ENCODE results near the gene ZBTB7B.

DNA sequence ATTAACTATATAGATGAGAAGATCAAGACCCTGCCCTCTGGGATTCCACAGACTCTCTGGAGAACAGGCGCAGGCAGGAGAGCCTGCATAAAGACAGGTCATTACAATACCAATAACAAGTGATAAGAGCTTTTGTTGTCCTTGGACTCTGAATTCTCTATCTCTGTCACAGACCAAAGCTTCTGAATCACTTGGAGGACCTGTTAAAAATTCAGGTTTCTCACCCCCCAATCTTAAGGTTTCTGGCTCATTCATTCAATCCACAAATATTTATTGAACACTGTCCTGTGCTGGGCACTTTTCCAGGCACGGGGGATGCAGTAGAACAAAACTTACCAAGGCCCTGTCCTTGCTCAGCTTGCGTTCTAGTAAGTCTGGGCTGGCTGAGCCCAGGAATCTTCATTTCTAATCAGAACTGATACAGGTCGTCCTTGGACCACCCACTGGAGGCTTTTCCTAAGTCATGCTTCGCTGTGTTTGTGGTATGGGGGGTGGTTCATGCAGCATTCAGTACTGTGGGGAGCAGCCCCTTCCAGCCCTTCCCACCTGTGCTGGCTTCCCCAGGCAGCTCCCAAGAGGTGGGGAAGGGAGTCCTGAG lies 62.3 kb downstream of the ZBTB7B start:
- TF ChIP-seq, protein P1, sequence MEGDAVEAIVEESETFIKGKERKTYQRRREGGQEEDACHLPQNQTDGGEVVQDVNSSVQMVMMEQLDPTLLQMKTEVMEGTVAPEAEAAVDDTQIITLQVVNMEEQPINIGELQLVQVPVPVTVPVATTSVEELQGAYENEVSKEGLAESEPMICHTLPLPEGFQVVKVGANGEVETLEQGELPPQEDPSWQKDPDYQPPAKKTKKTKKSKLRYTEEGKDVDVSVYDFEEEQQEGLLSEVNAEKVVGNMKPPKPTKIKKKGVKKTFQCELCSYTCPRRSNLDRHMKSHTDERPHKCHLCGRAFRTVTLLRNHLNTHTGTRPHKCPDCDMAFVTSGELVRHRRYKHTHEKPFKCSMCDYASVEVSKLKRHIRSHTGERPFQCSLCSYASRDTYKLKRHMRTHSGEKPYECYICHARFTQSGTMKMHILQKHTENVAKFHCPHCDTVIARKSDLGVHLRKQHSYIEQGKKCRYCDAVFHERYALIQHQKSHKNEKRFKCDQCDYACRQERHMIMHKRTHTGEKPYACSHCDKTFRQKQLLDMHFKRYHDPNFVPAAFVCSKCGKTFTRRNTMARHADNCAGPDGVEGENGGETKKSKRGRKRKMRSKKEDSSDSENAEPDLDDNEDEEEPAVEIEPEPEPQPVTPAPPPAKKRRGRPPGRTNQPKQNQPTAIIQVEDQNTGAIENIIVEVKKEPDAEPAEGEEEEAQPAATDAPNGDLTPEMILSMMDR (IDR thresholded peaks at IDR 0.05; ENCODE audit: low read length): no peak
- TF ChIP-seq EZH2 (IDR thresholded peaks at IDR 0.05; ENCODE audit: borderline replicate concordance, low read length): no peak
